ENCODE data around the gene SEMA5A. TPM values are rescaled to one million over a fixed set of nuclear protein-coding genes. Genes with fewer than 3 reads are reported as not detected.

SEMA5A gene
- total RNA-seq, 1 donor from 2014 or later: 13.8 TPM

- no peak for DNase-seq (ENCODE audit: low read depth)
These were observed 262.9 kb downstream of the SEMA5A start for GRCh38 chr5:9283021-9283420.

GRCh38 chr5:9282211-9282610 lies 263.7 kb downstream of the SEMA5A start:
- H3K4me2 ChIP-seq (ENCODE audit: low read length): no peak overlapping the region
- no peaks in the 10 kb centered on the region for H4K20me1 ChIP-seq (ENCODE audit: insufficient read depth, low read length)
- H3K27me3 Mint-ChIP-seq (ENCODE audit: low read depth, unreplicated experiment): no peaks in the 10 kb centered on the region
- H3K27ac ChIP-seq (ENCODE audit: low read depth, low read length): no peak overlapping the region
- TF ChIP-seq EZH2 (IDR thresholded peaks at IDR 0.05; ENCODE audit: insufficient read depth, low read length): no peak
- TF ChIP-seq, protein P1, sequence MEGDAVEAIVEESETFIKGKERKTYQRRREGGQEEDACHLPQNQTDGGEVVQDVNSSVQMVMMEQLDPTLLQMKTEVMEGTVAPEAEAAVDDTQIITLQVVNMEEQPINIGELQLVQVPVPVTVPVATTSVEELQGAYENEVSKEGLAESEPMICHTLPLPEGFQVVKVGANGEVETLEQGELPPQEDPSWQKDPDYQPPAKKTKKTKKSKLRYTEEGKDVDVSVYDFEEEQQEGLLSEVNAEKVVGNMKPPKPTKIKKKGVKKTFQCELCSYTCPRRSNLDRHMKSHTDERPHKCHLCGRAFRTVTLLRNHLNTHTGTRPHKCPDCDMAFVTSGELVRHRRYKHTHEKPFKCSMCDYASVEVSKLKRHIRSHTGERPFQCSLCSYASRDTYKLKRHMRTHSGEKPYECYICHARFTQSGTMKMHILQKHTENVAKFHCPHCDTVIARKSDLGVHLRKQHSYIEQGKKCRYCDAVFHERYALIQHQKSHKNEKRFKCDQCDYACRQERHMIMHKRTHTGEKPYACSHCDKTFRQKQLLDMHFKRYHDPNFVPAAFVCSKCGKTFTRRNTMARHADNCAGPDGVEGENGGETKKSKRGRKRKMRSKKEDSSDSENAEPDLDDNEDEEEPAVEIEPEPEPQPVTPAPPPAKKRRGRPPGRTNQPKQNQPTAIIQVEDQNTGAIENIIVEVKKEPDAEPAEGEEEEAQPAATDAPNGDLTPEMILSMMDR (IDR thresholded peaks at IDR 0.05; ENCODE audit: insufficient read depth, low read depth, low read length): no peak
- DNase-seq (ENCODE audit: low read depth) (no peak), FAIRE-seq (no peak)
- no peak overlapping the region for H3K27ac Mint-ChIP-seq (ENCODE audit: unreplicated experiment)
- no peaks in the 10 kb centered on the region for H3K4me1 ChIP-seq (ENCODE audit: insufficient read depth, low read length)
- peaks cover 7% of the 10 kb centered on the region for H3K9me3 Mint-ChIP-seq (ENCODE audit: unreplicated experiment)
- H3K79me2 ChIP-seq (ENCODE audit: insufficient read depth, low read length): no peaks in the 10 kb centered on the region
- H3K36me3 ChIP-seq (ENCODE audit: insufficient read depth, low read length): no peaks in the 10 kb centered on the region
- peaks cover 5% of the 10 kb centered on the region for H3K36me3 Mint-ChIP-seq (ENCODE audit: low read depth, unreplicated experiment)
- no peak overlapping the region for H3K4me3 Mint-ChIP-seq (ENCODE audit: unreplicated experiment)
- H3K4me1 Mint-ChIP-seq (ENCODE audit: low read depth, unreplicated experiment): peaks cover 12% of the 10 kb centered on the region
- H3K4me3 ChIP-seq (ENCODE audit: insufficient read depth, low read depth, low read length): no peak overlapping the region
- H2AFZ ChIP-seq (ENCODE audit: low read depth, low read length): no peak overlapping the region
- H3K9me3 ChIP-seq (ENCODE audit: insufficient read depth, low read depth, low read length): no peaks in the 10 kb centered on the region
- no peaks in the 10 kb centered on the region for H3K27me3 ChIP-seq (ENCODE audit: insufficient read depth, low read length)
- no peak overlapping the region for H3K9ac ChIP-seq (ENCODE audit: low read length)

More at GRCh38 chr5:9283021-9283420, 262.9 kb downstream of the SEMA5A start:
- no peaks in the 10 kb centered on the region for H3K9me3 ChIP-seq (ENCODE audit: insufficient read depth, low read depth, low read length)
- H3K9me3 Mint-ChIP-seq (ENCODE audit: unreplicated experiment): peaks cover 6% of the 10 kb centered on the region
- no peaks in the 10 kb centered on the region for H3K79me2 ChIP-seq (ENCODE audit: insufficient read depth, low read length)
- no peaks in the 10 kb centered on the region for H4K20me1 ChIP-seq (ENCODE audit: insufficient read depth, low read length)
- peaks cover 12% of the 10 kb centered on the region for H3K4me1 Mint-ChIP-seq (ENCODE audit: low read depth, unreplicated experiment)
- no peak overlapping the region for H3K4me3 ChIP-seq (ENCODE audit: insufficient read depth, low read depth, low read length)
- TF ChIP-seq EZH2 (IDR thresholded peaks at IDR 0.05; ENCODE audit: insufficient read depth, low read length): no peak
- TF ChIP-seq, protein P1 (IDR thresholded peaks at IDR 0.05; ENCODE audit: insufficient read depth, low read depth, low read length): no peak
- no peaks in the 10 kb centered on the region for H3K4me1 ChIP-seq (ENCODE audit: insufficient read depth, low read length)
- no peaks in the 10 kb centered on the region for H3K27me3 ChIP-seq (ENCODE audit: insufficient read depth, low read length)
- no peak overlapping the region for H3K27ac ChIP-seq (ENCODE audit: low read depth, low read length)
- H3K9ac ChIP-seq (ENCODE audit: low read length): no peak overlapping the region
- no peaks in the 10 kb centered on the region for H3K36me3 ChIP-seq (ENCODE audit: insufficient read depth, low read length)
- H3K4me2 ChIP-seq (ENCODE audit: low read length): no peak overlapping the region
- no peak overlapping the region for H3K4me3 Mint-ChIP-seq (ENCODE audit: unreplicated experiment)
- no peak overlapping the region for H3K27ac Mint-ChIP-seq (ENCODE audit: unreplicated experiment)
- no peak for FAIRE-seq
- peaks cover 4% of the 10 kb centered on the region for H3K36me3 Mint-ChIP-seq (ENCODE audit: low read depth, unreplicated experiment)
- H3K27me3 Mint-ChIP-seq (ENCODE audit: low read depth, unreplicated experiment): no peaks in the 10 kb centered on the region
- H2AFZ ChIP-seq (ENCODE audit: low read depth, low read length): no peak overlapping the region

- Histone ChIP-seq H3K4me2 (ENCODE audit: low read length) (no peak overlapping the region), H3K27me3 (ENCODE audit: insufficient read depth, low read length) (no peaks in the 10 kb centered on the region), H3K36me3 (ENCODE audit: insufficient read depth, low read length) (no peaks in the 10 kb centered on the region), H3K4me3 (ENCODE audit: insufficient read depth, low read depth, low read length) (no peak overlapping the region), H4K20me1 (ENCODE audit: insufficient read depth, low read length) (no peaks in the 10 kb centered on the region), H3K9me3 (ENCODE audit: insufficient read depth, low read depth, low read length) (no peaks in the 10 kb centered on the region), H3K79me2 (ENCODE audit: insufficient read depth, low read length) (no peaks in the 10 kb centered on the region), H3K4me1 (ENCODE audit: insufficient read depth, low read length) (no peaks in the 10 kb centered on the region), H3K9ac (ENCODE audit: low read length) (no peak overlapping the region), H2AFZ (ENCODE audit: low read depth, low read length) (no peak overlapping the region), H3K27ac (ENCODE audit: low read depth, low read length) (no peak overlapping the region)
- no peak for TF ChIP-seq EZH2 (IDR thresholded peaks at IDR 0.05; ENCODE audit: insufficient read depth, low read length)
- TF ChIP-seq, protein P1 (IDR thresholded peaks at IDR 0.05; ENCODE audit: insufficient read depth, low read depth, low read length): no peak
- Mint-ChIP-seq H3K36me3 (ENCODE audit: low read depth, unreplicated experiment) (peaks cover 5% of the 10 kb centered on the region), H3K27me3 (ENCODE audit: low read depth, unreplicated experiment) (no peaks in the 10 kb centered on the region), H3K4me1 (ENCODE audit: low read depth, unreplicated experiment) (peaks cover 6% of the 10 kb centered on the region), H3K9me3 (ENCODE audit: unreplicated experiment) (peaks cover 11% of the 10 kb centered on the region), H3K27ac (ENCODE audit: unreplicated experiment) (no peak overlapping the region), H3K4me3 (ENCODE audit: unreplicated experiment) (no peak overlapping the region)
- no peak for DNase-seq (ENCODE audit: low read depth)
- FAIRE-seq: no peak
These were observed 266.1 kb downstream of the SEMA5A start for GRCh38 chr5:9279774-9280173.

Measured in astrocyte (in vitro differentiated cells and primary cell).